ENCODE results near the gene RASGRF2. TPM values are rescaled to one million over a fixed set of nuclear protein-coding genes. Genes with fewer than 3 reads are reported as not detected.
A peak's percentile ranks its signal among the peaks of the same experiment; 100 is the strongest.

Gene RASGRF2
- total RNA-seq, 1 donor from 2014 or later = 2.5 TPM

- no peak overlapping the region for H3K4me3 Mint-ChIP-seq (ENCODE audit: unreplicated experiment)
- H3K9me3 Mint-ChIP-seq (ENCODE audit: unreplicated experiment) = no peaks in the 10 kb centered on the region
- peaks cover 4% of the 10 kb centered on the region for H3K27me3 Mint-ChIP-seq (ENCODE audit: unreplicated experiment)
- no peak overlapping the region for H3K27ac Mint-ChIP-seq (ENCODE audit: unreplicated experiment)
- no peaks in the 10 kb centered on the region for H3K36me3 Mint-ChIP-seq (ENCODE audit: low read depth, unreplicated experiment)
- TF ChIP-seq CTCF (IDR thresholded peaks at IDR 0.05; ENCODE audit: unreplicated experiment) = no peak
- DNase-seq (ENCODE audit: low spot score) = no peak
- H3K4me1 Mint-ChIP-seq (ENCODE audit: unreplicated experiment) = no peaks in the 10 kb centered on the region
These were observed 203.5 kb downstream of the RASGRF2 start for GRCh38 chr5:81163651-81164050.

- Mint-ChIP-seq H3K27me3 (ENCODE audit: unreplicated experiment) (peaks cover 4% of the 10 kb centered on the region), H3K4me1 (ENCODE audit: unreplicated experiment) (no peaks in the 10 kb centered on the region), H3K4me3 (ENCODE audit: unreplicated experiment) (no peak overlapping the region), H3K27ac (ENCODE audit: unreplicated experiment) (no peak overlapping the region), H3K9me3 (ENCODE audit: unreplicated experiment) (no peaks in the 10 kb centered on the region), H3K36me3 (ENCODE audit: low read depth, unreplicated experiment) (no peaks in the 10 kb centered on the region)
- DNase-seq (ENCODE audit: low spot score) = no peak
- TF ChIP-seq CTCF (IDR thresholded peaks at IDR 0.05; ENCODE audit: unreplicated experiment) = no peak
These were observed 204.3 kb downstream of the RASGRF2 start for GRCh38 chr5:81164476-81164875.

- H3K36me3 Mint-ChIP-seq (ENCODE audit: low read depth, unreplicated experiment) = no peaks in the 10 kb centered on the region
- peaks cover 4% of the 10 kb centered on the region for H3K27me3 Mint-ChIP-seq (ENCODE audit: unreplicated experiment)
- H3K9me3 Mint-ChIP-seq (ENCODE audit: unreplicated experiment) = no peaks in the 10 kb centered on the region
- H3K4me3 Mint-ChIP-seq (ENCODE audit: unreplicated experiment) = no peak overlapping the region
- DNase-seq (ENCODE audit: low spot score) = no peak
- TF ChIP-seq CTCF (IDR thresholded peaks at IDR 0.05; ENCODE audit: unreplicated experiment) = no peak
- H3K4me1 Mint-ChIP-seq (ENCODE audit: unreplicated experiment) = no peaks in the 10 kb centered on the region
- H3K27ac Mint-ChIP-seq (ENCODE audit: unreplicated experiment) = no peak overlapping the region
These were observed 204.8 kb downstream of the RASGRF2 start for GRCh38 chr5:81164936-81165335.

- no peaks in the 10 kb centered on the region for H3K4me1 Mint-ChIP-seq (ENCODE audit: unreplicated experiment)
These were observed 205.4 kb downstream of the RASGRF2 start for GRCh38 chr5:81165493-81166119.

More at GRCh38 chr5:81165493-81166119, 205.4 kb downstream of the RASGRF2 start:
- Mint-ChIP-seq H3K9me3 (ENCODE audit: unreplicated experiment) (no peaks in the 10 kb centered on the region), H3K27ac (ENCODE audit: unreplicated experiment) (no peak overlapping the region), H3K36me3 (ENCODE audit: low read depth, unreplicated experiment) (no peaks in the 10 kb centered on the region), H3K4me3 (ENCODE audit: unreplicated experiment) (no peak overlapping the region), H3K27me3 (ENCODE audit: unreplicated experiment) (peaks cover 4% of the 10 kb centered on the region)
- TF ChIP-seq CTCF (IDR thresholded peaks at IDR 0.05; ENCODE audit: unreplicated experiment) = peak; percentile 62
- DNase-seq (ENCODE audit: low spot score) = peak; percentile 81
